Thoracic aorta (tissue), 2 donors: ENCODE data around the gene CRIP1. TPM values are rescaled to one million over a fixed set of nuclear protein-coding genes. Genes with fewer than 3 reads are reported as not detected.

Experiments used
- ATAC-seq: fragments of 150-250 bp; one replicate; pipeline ENCODE4 v1.8.0; 2017; ENCODE audit warnings: low read depth; ENCODE audit not compliant: insufficient number of reproducible peaks, low FRiP score
- DNase-seq: peaks from one replicate; pipeline ENCODE4 v3.0.0-alpha.2; 2020; ENCODE audit warnings: low spot score
- H3K27ac ChIP-seq, 2 donors: fragments of 200-600 bp; sonication (generic); 1 replicate in 1 of 2; 2 replicates in 1 of 2; pipeline ENCODE4 v1.5.1; 2016; ENCODE audit warnings: mild to moderate bottlenecking in 2 of 2, moderate library complexity in 2 of 2
- H3K27me3 ChIP-seq: fragments of 200-600 bp; sonication (generic); replicated peaks from 2 replicates; pipeline ENCODE4 v1.6.0; 2016; ENCODE audit warnings: mild to moderate bottlenecking; ENCODE audit not compliant: insufficient read depth
- H3K36me3 ChIP-seq: fragments of 200-600 bp; sonication (generic); one replicate; pipeline ENCODE4 v1.5.1; 2016
- H3K4me1 ChIP-seq, 2 donors: fragments of 200-600 bp; sonication (generic); 1 replicate in 1 of 2; 2 replicates in 1 of 2; pipeline versions ENCODE4 v1.5.1 to v1.6.0; 2016; ENCODE audit warnings: low read depth in 2 of 2, mild to moderate bottlenecking in 1 of 2; ENCODE audit not compliant: control insufficient read depth in 1 of 2
- H3K4me3 ChIP-seq: fragments of 200-600 bp; sonication (generic); 2 replicates; pipeline ENCODE4 v1.5.1; 2016; ENCODE audit warnings: mild to moderate bottlenecking
- H3K9me3 ChIP-seq: fragments of 200-600 bp; sonication (generic); 2 replicates; pipeline ENCODE4 v1.5.1; 2016
- CTCF ChIP-seq: fragments of 200-600 bp; sonication (generic); IDR thresholded peaks from one replicate; pipeline ENCODE4 v1.5.1; 2019; ENCODE audit warnings: antibody characterized with exemption
- total RNA-seq, 2 donors: library from RNA; depleted of rRNA; stranded (reverse); fragments of >200 nt; gene quantifications; one replicate each; pipeline versions ENCODE4 v1.1.0 to v1.2.3, GENCODE V29; 2016

Gene CRIP1
- total RNA-seq, 2 donors from 2014 or later: 75.4 to 325 TPM

GRCh38 chr14:105444859-105445258, 41.8 kb upstream of the CRIP1 start:
- peaks cover 0 to 15% of the 10 kb centered on the region in 2 donors for H3K4me1 ChIP-seq
- DNase-seq (no peak), ATAC-seq (no peak)
- no peak for TF ChIP-seq CTCF
- H3K27ac ChIP-seq: no peak overlapping the region
- H3K9me3 ChIP-seq: no peaks in the 10 kb centered on the region
- H3K27me3 ChIP-seq: no peaks in the 10 kb centered on the region
- no peak overlapping the region for H3K4me3 ChIP-seq
- peaks cover 11% of the 10 kb centered on the region for H3K36me3 ChIP-seq

DNA sequence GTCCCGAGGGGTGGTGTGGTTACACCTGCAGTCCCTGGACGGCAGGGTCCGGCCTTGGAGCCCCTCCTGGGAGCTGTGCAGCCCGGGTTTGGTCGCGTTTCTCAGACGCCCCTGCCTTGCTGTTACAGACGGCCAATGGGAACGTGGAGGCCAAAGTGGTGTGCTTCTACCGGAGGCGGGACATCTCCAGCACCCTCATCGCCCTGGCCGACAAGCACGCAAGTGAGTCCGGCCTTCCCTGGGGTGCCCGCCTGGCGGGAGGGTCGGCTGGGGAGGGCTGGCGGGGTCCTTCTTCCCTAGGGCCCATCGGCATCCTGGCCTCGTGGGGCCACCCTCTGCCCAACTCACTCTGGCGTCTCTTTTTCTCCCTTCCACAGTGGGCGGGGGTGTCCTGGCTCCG, 41.4 kb upstream of the CRIP1 start:
- no peak for DNase-seq
- Histone ChIP-seq H3K4me1 (peaks cover 0 to 15% of the 10 kb centered on the region in 2 donors), H3K9me3 (no peaks in the 10 kb centered on the region), H3K27ac (no peak overlapping the region), H3K4me3 (no peak overlapping the region), H3K36me3 (peaks cover 15% of the 10 kb centered on the region), H3K27me3 (no peaks in the 10 kb centered on the region)
- ATAC-seq: no peak
- TF ChIP-seq CTCF: no peak

- peaks cover 0 to 15% of the 10 kb centered on the region in 2 donors for H3K4me1 ChIP-seq
- H3K27ac ChIP-seq: no peak overlapping the region
- no peaks in the 10 kb centered on the region for H3K27me3 ChIP-seq
- H3K4me3 ChIP-seq: no peak overlapping the region
- H3K9me3 ChIP-seq: no peaks in the 10 kb centered on the region
- ATAC-seq (no peak), DNase-seq (no peak)
- TF ChIP-seq CTCF: no peak
- H3K36me3 ChIP-seq: peaks cover 24% of the 10 kb centered on the region
Measured at GRCh38 chr14:105445901-105446845, 40.5 kb upstream of the CRIP1 start.

DNA sequence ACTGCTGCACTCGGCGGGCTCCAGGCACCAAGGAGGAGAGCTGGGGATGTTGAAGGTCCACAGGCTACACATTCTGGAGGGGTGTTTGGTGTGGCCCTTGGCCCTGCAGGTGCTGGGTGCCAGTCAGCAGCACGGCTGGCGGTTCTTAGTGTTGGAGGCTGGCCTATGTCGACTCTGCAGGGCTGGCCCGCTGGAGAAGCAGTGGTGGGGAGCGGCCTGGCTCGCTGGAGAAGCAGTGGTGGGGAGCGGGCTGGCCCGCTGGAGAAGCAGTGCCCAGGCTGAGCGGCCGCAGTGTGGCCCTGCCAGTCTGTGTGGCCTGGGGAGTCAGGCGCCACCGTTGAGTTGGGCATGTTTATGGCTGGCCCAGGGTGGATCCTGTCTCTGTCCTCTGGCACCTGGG, 39.7 kb upstream of the CRIP1 start:
- no peak for TF ChIP-seq CTCF

DNA sequence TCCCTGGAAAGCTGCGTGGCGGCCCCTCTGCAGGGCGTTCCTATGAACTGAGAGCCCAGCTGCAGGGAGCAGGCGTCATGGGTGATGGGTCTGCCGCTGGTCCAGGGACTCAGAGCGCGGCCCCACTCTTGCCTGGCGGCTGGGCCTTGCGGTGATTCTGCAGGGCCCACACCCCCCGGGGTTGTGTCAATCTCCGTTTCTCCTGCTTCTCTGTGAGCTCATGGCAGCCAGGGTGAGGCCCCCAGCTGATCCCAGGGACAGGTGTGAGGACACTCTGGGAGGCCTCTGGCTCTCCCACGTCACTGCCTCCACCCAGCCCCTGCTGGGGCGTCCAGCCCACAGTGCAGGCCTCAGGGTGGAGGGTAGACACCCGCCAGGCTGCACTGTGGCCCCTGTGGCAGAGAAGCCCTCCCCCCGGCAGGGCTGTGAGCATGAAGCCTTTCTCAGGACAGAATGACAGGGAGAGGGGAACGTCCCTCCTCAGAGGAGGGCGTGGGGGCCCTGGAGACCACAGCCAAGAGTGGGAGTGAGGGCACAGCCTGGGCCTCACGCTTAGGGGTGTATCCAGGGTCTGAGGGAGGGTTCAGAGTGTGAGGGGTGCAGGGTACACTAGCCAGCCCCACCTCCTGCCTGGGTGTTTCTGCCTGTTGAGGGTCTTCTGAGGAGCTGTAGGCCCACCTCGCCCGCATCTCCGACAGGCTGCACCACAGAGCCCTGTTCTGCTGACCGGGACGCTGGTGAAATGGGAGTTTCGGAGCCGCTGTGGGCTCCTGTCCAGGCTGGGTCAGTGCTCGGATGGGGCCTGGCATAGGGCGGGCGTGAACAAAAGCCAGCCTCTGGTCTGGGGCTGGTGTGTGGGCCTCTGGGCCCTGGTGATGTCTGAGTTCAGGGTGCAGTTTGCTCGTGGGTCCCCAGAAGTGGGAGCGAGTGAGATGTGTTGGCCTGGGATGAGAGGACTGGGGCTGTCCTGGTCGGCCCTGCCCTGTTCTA, 38.7 kb upstream of the CRIP1 start:
- DNase-seq: no peak
- no peaks in the 10 kb centered on the region for H3K27me3 ChIP-seq
- ATAC-seq: no peak
- H3K4me3 ChIP-seq: no peak overlapping the region
- no peak for TF ChIP-seq CTCF
- H3K9me3 ChIP-seq: no peaks in the 10 kb centered on the region
- peaks cover 18% of the 10 kb centered on the region for H3K36me3 ChIP-seq
- peaks cover 0 to 15% of the 10 kb centered on the region in 2 donors for H3K4me1 ChIP-seq
- peak overlapping the region in 1 of 2 donors; percentile 9 for H3K27ac ChIP-seq

More for the DNA sequence above, 39.7 kb upstream of the CRIP1 start:
- H3K4me1 ChIP-seq: peaks cover 0 to 15% of the 10 kb centered on the region in 2 donors
- peaks cover 25% of the 10 kb centered on the region for H3K36me3 ChIP-seq
- no peak for DNase-seq
- H3K4me3 ChIP-seq: no peak overlapping the region
- H3K27me3 ChIP-seq: no peaks in the 10 kb centered on the region
- H3K27ac ChIP-seq: no peak overlapping the region
- H3K9me3 ChIP-seq: no peaks in the 10 kb centered on the region
- ATAC-seq: no peak
